Measurements from ENCODE around the gene LCN10. TPM values are rescaled to one million over a fixed set of nuclear protein-coding genes. Genes with fewer than 3 reads are reported as not detected.
"Not testable (repeated sequence)": the region's sequence is repeated elsewhere in the genome, so short reads cannot be mapped to it uniquely, and the experiment has no call there.

Gene LCN10
- total RNA-seq, 4 donors from 2014 or later: 0.61 to 5.7 (median 1.7) TPM; not detected in 1

DNA sequence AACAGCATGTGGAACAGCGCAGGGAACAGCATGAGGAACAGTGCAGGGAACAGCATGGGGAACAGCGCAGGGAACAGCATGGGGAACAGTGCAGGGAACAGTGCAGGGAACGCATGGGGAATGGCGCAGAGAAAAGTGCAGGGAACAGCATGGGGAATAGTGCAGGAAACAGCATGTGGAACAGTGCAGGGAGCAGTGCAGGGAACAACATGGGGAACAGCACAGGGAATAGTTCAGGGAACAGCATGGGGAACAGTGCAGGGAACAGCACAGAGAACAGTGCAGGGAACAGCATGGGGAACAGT lies 13.3 kb upstream of the LCN10 start:
- no peak overlapping the region for H3K4me3 ChIP-seq (ENCODE audit: low read depth, poor library complexity, severe bottlenecking)
- TF ChIP-seq, protein P1, sequence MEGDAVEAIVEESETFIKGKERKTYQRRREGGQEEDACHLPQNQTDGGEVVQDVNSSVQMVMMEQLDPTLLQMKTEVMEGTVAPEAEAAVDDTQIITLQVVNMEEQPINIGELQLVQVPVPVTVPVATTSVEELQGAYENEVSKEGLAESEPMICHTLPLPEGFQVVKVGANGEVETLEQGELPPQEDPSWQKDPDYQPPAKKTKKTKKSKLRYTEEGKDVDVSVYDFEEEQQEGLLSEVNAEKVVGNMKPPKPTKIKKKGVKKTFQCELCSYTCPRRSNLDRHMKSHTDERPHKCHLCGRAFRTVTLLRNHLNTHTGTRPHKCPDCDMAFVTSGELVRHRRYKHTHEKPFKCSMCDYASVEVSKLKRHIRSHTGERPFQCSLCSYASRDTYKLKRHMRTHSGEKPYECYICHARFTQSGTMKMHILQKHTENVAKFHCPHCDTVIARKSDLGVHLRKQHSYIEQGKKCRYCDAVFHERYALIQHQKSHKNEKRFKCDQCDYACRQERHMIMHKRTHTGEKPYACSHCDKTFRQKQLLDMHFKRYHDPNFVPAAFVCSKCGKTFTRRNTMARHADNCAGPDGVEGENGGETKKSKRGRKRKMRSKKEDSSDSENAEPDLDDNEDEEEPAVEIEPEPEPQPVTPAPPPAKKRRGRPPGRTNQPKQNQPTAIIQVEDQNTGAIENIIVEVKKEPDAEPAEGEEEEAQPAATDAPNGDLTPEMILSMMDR (IDR thresholded peaks at IDR 0.05): no peak
- no peak for TF ChIP-seq POLR2A (IDR thresholded peaks at IDR 0.05)
- no peak for DNase-seq (ENCODE audit: low spot score in 2 of 2)
- WGBS, 2 donors: 87 to 88% methylated on average over 4 of the region's 4 CpGs
- intact Hi-C loops (cut with DNase I; ENCODE audit: low total_unique reads): no loop called here

DNA sequence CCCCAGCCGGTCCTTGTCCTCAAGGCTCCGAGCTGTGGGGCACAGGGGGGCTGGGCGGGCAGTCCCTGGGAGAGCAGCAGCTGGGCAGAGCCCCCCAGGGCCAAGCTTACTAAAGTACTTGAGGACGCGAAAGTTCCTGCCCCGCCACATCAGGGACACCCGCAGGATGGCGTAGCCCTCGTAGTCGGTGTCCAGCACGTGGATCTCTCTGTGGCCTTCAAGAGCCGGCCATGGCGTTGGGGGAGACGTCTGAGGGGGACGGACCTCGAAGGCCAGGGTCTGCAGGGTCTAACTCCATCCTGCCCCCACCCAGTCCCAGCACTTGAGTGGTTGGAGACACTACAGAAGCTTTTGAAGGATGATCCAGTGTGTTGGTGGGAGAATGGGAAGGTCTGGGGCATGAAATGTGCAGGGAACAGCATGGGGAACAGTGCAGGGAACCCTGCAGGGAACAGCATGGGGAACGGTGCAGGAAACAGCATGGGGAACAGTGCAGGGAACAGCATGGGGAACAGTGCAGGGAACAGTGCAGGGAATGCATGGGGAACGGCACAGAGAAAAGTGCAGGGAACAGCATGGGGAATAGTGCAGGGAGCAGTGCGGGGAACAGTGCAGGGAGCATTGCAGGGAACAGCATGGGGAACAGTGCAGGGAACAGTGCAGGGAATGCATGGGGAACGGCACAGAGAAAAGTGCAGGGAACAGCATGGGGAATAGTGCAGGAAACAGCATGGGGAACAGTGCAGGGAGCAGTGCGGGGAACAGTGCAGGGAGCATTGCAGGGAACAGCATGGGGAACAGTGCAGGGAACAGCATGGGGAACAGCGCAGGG lies 12.8 kb upstream of the LCN10 start:
- H3K4me3 ChIP-seq (ENCODE audit: low read depth, poor library complexity, severe bottlenecking); intact Hi-C loops (cut with DNase I; ENCODE audit: low total_unique reads); DNase-seq (ENCODE audit: low spot score in 2 of 2): not testable (repeated sequence)
- 86 to 88% methylated on average over 22 of the region's 22 CpGs for WGBS, 2 donors

DNA sequence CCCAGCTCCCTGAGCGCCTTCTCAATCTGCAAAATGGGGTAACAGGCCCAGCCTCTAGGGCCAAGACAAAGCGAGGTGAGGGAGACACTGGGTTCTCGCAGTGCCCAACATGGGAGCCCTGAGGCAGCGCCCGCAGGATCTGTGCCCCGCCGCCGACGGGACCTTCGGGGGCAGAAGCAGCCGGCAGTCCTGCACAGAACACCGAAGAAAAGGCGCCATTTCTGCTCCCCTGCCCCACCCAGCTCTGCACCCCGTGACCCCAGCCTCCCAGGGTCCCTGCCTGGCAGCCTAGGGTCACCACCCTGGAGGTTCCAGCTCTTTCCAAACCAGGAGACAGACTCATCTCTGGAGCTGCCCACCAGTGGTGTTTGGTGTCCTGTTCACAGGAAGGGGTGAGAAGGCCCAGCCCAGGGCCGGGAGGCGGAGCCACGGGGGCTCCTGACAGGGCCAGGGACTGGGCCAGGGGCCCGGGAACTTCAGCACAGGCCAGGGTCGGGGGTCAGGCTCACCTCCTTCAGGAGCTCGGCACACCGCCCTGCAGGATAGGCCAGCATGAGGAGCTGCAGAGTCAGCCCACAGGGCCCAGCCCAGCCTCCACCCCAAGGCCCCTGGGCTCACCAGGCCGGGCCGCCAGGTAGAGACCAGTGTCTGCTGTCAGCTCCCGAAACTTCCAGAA lies 12.0 kb upstream of the LCN10 start:
- 70 to 76% methylated on average over 8 to 19 of the region's 24 CpGs for WGBS, 2 donors
- no peak for DNase-seq (ENCODE audit: low spot score in 2 of 2)
- TF ChIP-seq POLR2A (IDR thresholded peaks at IDR 0.05): no peak
- TF ChIP-seq, protein P1 (IDR thresholded peaks at IDR 0.05): no peak
- H3K4me3 ChIP-seq (ENCODE audit: low read depth, poor library complexity, severe bottlenecking): no peak overlapping the region
- intact Hi-C loops (cut with DNase I; ENCODE audit: low total_unique reads): no loop called here

DNA sequence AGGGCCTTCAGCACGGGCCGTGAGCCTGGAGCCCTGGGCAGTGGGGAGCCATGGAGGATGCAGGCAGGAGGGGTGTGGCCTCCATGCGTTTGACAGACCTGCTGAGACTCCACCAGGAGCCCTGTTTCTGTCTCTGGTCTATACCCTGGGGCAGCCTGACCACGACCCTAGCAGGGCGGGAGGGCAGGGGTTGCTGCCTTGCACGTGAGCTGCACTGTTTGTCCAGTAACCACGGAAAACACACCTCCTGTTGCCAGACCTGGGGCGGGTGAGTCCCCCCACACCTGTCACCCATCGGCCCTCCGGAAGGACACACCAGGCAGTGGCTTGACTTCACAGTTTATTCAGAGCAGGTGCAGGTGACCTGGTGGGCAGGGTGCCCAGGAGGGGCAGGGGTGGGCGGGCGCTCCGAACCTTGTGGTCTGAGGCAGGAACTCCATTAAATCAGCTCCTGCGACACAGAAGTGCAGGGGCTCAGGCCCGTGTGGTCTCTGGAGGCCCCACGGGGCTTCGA lies 11.4 kb upstream of the LCN10 start:
- TF ChIP-seq, protein P1 (IDR thresholded peaks at IDR 0.05): no peak
- TF ChIP-seq POLR2A (IDR thresholded peaks at IDR 0.05): no peak
- intact Hi-C loops (cut with DNase I; ENCODE audit: low total_unique reads): no loop called here
- no peak overlapping the region for H3K4me3 ChIP-seq (ENCODE audit: low read depth, poor library complexity, severe bottlenecking)
- WGBS, 2 donors: 72 to 80% methylated on average over 12 to 17 of the region's 17 CpGs
- no peak for DNase-seq (ENCODE audit: low spot score in 2 of 2)

DNA sequence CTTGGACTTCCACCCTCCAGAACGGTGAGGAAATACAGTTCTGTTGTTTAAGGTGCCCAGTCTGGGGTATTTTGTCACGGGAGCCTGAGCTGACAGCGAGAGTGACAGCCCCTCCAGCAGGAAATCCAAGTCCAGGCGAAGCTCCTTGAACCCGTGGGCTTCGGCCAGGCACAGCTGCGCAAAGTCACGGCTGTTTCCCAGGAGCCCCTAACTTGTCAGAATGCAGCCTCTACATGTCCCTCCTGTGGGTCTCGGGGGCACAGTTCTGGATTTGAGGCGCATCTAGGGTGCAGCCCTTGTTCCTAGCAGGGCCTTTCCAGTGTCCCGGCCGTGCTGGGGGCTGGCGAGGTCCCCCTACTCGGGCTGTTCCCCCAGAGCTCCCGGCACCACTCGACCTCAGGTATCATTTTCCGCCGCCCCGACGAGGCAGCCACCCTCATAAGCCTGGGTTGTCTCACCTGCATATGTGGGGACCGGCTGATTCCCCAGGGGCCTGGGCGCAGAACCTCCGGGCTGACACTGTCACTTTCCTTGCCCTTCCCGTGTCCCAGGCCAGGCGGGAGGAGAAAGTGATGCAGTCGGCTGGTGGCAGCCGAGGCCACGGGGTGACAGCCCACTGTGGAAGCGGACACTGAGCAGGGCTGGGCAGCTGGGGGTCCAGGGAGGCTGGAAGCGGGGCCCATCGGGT lies 10.8 kb upstream of the LCN10 start:
- DNase-seq (ENCODE audit: low spot score in 2 of 2): no peak
- intact Hi-C loops (cut with DNase I; ENCODE audit: low total_unique reads): no loop called here
- H3K4me3 ChIP-seq (ENCODE audit: low read depth, poor library complexity, severe bottlenecking): no peak overlapping the region
- 83 to 87% methylated on average over 29 to 31 of the region's 31 CpGs for WGBS, 2 donors
- TF ChIP-seq, protein P1 (IDR thresholded peaks at IDR 0.05): no peak
- TF ChIP-seq POLR2A (IDR thresholded peaks at IDR 0.05): no peak

DNA sequence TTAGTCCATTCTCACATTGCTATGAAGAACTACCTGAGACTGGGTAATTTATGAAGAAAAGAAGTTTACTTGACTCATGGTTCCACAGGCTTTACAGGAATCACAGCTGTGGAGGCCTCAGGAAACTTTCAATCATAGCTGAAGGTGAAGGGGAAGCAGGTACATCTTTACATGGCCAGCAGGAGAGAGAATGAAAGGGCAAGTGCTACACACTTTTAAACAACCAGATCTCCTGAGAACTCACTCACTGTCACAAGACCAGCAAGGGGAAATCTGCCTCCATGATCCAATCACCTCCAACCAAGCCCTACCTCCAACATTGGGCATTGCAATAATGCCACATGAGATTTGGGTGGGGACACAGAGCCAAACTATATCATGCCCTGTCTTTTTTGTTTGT lies 9.1 kb upstream of the LCN10 start:
- intact Hi-C loops (cut with DNase I; ENCODE audit: low total_unique reads): no loop called here
- DNase-seq (ENCODE audit: low spot score in 2 of 2): no peak
- TF ChIP-seq, protein P1 (IDR thresholded peaks at IDR 0.05): no peak
- no peak for TF ChIP-seq POLR2A (IDR thresholded peaks at IDR 0.05)

More for the DNA sequence above, 9.1 kb upstream of the LCN10 start:
- H3K4me3 ChIP-seq (ENCODE audit: low read depth, poor library complexity, severe bottlenecking): no peak overlapping the region

Measured in lower leg skin (tissue), 4 donors.